B cell (primary cell): ENCODE measurements around the gene UNC119B. TPM values are rescaled to one million over a fixed set of nuclear protein-coding genes. Genes with fewer than 3 reads are reported as not detected.

ENCODE experiments used
- ATAC-seq: fragments of 200-7000 bp; cut with Tn5 transposase; one replicate; pipeline ENCODE4 v1.10.0; 2021; ENCODE audit warnings: low read depth, mild to moderate bottlenecking, moderate number of reproducible peaks, moderate library complexity
- CTCF ChIA-PET: fragments of 350-600 bp; sonication (Branson Sonifier 250); formaldehyde crosslinking; loops from one replicate; lab custom pipeline; 2021; ENCODE audit warnings: antibody characterized with exemption, inconsistent platforms; lab: Charles Lee
- POLR2A ChIA-PET: fragments of 350-600 bp; sonication (Branson Sonifier 250); formaldehyde crosslinking; loops from one replicate; lab custom pipeline; 2021; ENCODE audit warnings: antibody characterized with exemption; lab: Charles Lee
- DNase-seq: peaks from one replicate; pipeline ENCODE4 v3.0.0; 2013
- H2AFZ ChIP-seq: 2 replicates; pipeline ENCODE4 v1.6.1; 2012; ENCODE audit warnings: mild to moderate bottlenecking, low read depth, low read length; ENCODE audit not compliant: insufficient read depth, poor library complexity, severe bottlenecking
- H3K27ac ChIP-seq, 2 donors: 1 replicate in 1 of 2; 2 replicates in 1 of 2; pipeline ENCODE4 v1.5.1; 2012 to 2013; ENCODE audit warnings: low read length in 2 of 2, mild to moderate bottlenecking in 2 of 2, moderate library complexity in 1 of 2
- H3K27me3 ChIP-seq, 4 experiments: fragments of 200-600 bp in 1 of 4; sonication (generic) in 1 of 4; replicated peaks in 1 of 4; 1 replicate in 2 of 4; 2 replicates in 2 of 4; pipeline versions ENCODE4 v1.6.1 to v1.7.0; 2013 to 2016; ENCODE audit warnings: low read length in 3 of 4, mild to moderate bottlenecking in 2 of 4, mixed read lengths in 1 of 4, moderate library complexity in 1 of 4; ENCODE audit not compliant: insufficient read depth in 4 of 4, control insufficient read depth in 3 of 4; ENCODE audit errors: control extremely low read depth in 1 of 4
- H3K36me3 ChIP-seq, 2 experiments: replicated peaks in 1 of 2; 1 replicate in 1 of 2; 2 replicates in 1 of 2; pipeline versions ENCODE4 v1.6.1 to v1.7.1; 2013; ENCODE audit warnings: low read length in 1 of 2; ENCODE audit not compliant: insufficient read depth in 2 of 2, control insufficient read depth in 1 of 2; ENCODE audit errors: control extremely low read depth in 1 of 2, extremely low read depth in 1 of 2
- H3K4me1 ChIP-seq, 2 donors: fragments of 200-600 bp in 1 of 2; sonication (generic) in 1 of 2; 1 replicate in 1 of 2; 2 replicates in 1 of 2; pipeline versions ENCODE4 v1.5.1 to v1.6.1; 2013 to 2017; ENCODE audit warnings: low read length in 2 of 2; ENCODE audit not compliant: control insufficient read depth in 2 of 2, insufficient read depth in 2 of 2
- H3K4me2 ChIP-seq: replicated peaks from 2 replicates; pipeline ENCODE3; 2012; ENCODE audit warnings: mild to moderate bottlenecking, low read depth, low read length; ENCODE audit not compliant: poor library complexity, severe bottlenecking
- H3K4me3 ChIP-seq, 5 experiments: fragments of 200-600 bp in 1 of 5; sonication (generic) in 1 of 5; 1 replicate in 3 of 5; 2 replicates in 2 of 5; pipeline versions ENCODE4 v1.5.1 to v1.7.0; 2011 to 2016; ENCODE audit warnings: low read length in 4 of 5, mild to moderate bottlenecking in 4 of 5, low read depth in 2 of 5, control low read depth in 1 of 5, moderate library complexity in 1 of 5; ENCODE audit not compliant: insufficient read depth in 1 of 5; ENCODE audit errors: control extremely low read depth in 1 of 5, extremely low read depth in 1 of 5
- H3K79me2 ChIP-seq: fragments of 200-600 bp; sonication (generic); one replicate; pipeline ENCODE4 v1.6.0; 2016; ENCODE audit warnings: low read length; ENCODE audit not compliant: control insufficient read depth, insufficient read depth
- H3K9ac ChIP-seq: fragments of 200-600 bp; sonication (generic); 2 replicates; pipeline ENCODE4 v1.6.1; 2017; ENCODE audit warnings: mild to moderate bottlenecking, low read length, moderate library complexity
- H3K9me3 ChIP-seq, 3 donors: one replicate each; pipeline versions ENCODE4 v1.6.1 to v1.7.1; 2013; ENCODE audit warnings: low read length in 2 of 3; ENCODE audit not compliant: control insufficient read depth in 2 of 3, insufficient read depth in 1 of 3; ENCODE audit errors: control extremely low read depth in 1 of 3
- H4K20me1 ChIP-seq: 2 replicates; pipeline ENCODE4 v1.6.0; 2012; ENCODE audit warnings: mild to moderate bottlenecking, low read length; ENCODE audit not compliant: insufficient read depth, control insufficient read depth, poor library complexity, severe bottlenecking
- H3K27ac Mint-ChIP-seq: one replicate; pipeline ENCODE4 v1.8.0; 2021; ENCODE audit warnings: mixed read lengths
- H3K27me3 Mint-ChIP-seq: one replicate; pipeline ENCODE4 v1.8.0; 2021; ENCODE audit warnings: mixed read lengths
- H3K4me1 Mint-ChIP-seq: one replicate; pipeline ENCODE4 v1.8.0; 2021; ENCODE audit warnings: mixed read lengths
- H3K4me3 Mint-ChIP-seq: one replicate; pipeline ENCODE4 v1.8.0; 2021; ENCODE audit warnings: mixed read lengths
- H3K9me3 Mint-ChIP-seq: one replicate; pipeline ENCODE4 v1.8.0; 2022; ENCODE audit warnings: mixed read lengths; ENCODE audit not compliant: insufficient read depth
- EZH2 ChIP-seq: IDR thresholded peaks from 2 replicates; pipeline ENCODE4 v1.6.1; 2012; ENCODE audit warnings: borderline replicate concordance, low read depth, mild to moderate bottlenecking, moderate library complexity, low read length; ENCODE audit not compliant: insufficient read depth, poor library complexity, severe bottlenecking
- WGBS: methylation state at CpG from one replicate; pipeline ENCODE4 v1.1.5; 2013; ENCODE audit warnings: missing lambda C conversion rate; ENCODE audit not compliant: insufficient coverage; 5-methylcytosine and 5-hydroxymethylcytosine counted together
- intact Hi-C: fragments of 100-400 bp; cut with micrococcal nuclease; formaldehyde crosslinking; loops from one replicate; pipeline ENCODE4 v1.10.0; 2022
- polyA plus RNA-seq: library from polyadenylated mRNA; depleted of rRNA; stranded (reverse); fragments of >200 nt; gene quantifications from 2 replicates; pipeline ENCODE4 v1.2.3, GENCODE V29; 2012
- total RNA-seq, 2 donors: library from RNA; stranded (reverse); fragments of 120-200 nt in 1 of 2; gene quantifications; 1 replicate in 1 of 2; 2 replicates in 1 of 2; pipeline versions ENCODE4 v1.2.3 to v1.2.4, GENCODE V29; 2013 to 2022
- TF ChIP-seq, protein P1 (sequence below): fragments of 200-600 bp; IDR thresholded peaks from one replicate; pipeline ENCODE4 v1.8.0; 2022; ENCODE audit warnings: antibody characterized with exemption, mild to moderate bottlenecking

Gene UNC119B
- total and polyA plus RNA-seq, 2 donors (not counting 1 experiment from before 2014, with no cell fraction given): 7.2 to 22.7 TPM

DNA sequence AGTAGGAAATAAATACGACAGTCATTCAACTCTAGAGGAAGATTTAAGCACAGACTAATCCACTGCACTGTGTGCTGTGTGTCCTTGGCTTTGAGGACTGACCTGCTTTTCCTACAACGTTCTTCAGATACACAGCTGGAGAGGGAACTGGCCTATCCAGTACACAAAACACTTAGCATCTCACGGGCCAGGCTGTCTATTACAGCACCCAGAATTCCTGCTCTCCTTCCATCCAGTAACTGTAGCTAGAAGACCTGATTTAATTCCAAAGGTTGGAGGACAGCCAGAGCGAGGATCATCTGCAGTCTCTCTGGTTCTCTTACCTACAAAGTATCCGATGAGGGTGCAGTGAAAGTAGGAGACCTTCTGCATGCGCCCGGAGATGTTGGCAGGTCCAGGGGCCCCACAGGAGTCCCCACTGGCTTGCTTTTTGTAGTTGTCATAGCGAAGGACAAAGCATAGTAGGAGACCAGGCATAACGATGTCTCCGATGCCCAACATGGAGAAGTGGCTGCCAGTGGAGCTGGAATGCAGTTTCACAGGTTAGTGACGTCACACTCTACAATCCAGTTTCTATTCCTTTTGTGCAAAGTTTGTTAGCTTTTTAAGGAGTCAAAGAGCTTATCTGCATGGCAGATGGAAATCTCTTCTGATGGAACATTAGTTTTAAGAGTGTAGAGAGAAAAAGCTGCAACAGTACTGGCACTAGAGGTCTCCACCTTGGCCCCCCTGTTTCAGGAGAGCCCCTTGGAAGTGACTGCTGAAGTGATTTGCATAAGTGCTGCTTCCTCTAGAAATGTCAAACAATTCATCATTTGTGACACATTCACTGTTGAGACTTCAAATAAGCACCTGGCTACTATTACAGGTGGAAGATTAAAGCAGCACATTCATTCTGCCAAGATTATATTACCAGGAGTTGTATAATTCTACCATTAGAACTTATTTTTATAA, 57.1 kb downstream of the UNC119B start:
- Histone ChIP-seq H3K4me2 (no peak overlapping the region), H3K9ac (no peak overlapping the region), H3K9me3 (no peaks in the 10 kb centered on the region), H3K4me3 (no peak overlapping the region), H3K27ac (no peak overlapping the region), H3K27me3 (no peaks in the 10 kb centered on the region), H3K36me3 (peaks cover 10 to 70% of the 10 kb centered on the region in 2 experiments), H3K4me1 (peaks cover 0 to 6% of the 10 kb centered on the region in 2 donors), H3K79me2 (no peaks in the 10 kb centered on the region), H2AFZ (no peak overlapping the region), H4K20me1 (peaks cover 4% of the 10 kb centered on the region)
- DNase-seq (no peak), ATAC-seq (no peak)
- Mint-ChIP-seq H3K27ac (no peak overlapping the region), H3K27me3 (no peaks in the 10 kb centered on the region), H3K9me3 (no peaks in the 10 kb centered on the region), H3K4me1 (peaks cover 12% of the 10 kb centered on the region), H3K4me3 (no peak overlapping the region)
- TF ChIP-seq, protein P1, sequence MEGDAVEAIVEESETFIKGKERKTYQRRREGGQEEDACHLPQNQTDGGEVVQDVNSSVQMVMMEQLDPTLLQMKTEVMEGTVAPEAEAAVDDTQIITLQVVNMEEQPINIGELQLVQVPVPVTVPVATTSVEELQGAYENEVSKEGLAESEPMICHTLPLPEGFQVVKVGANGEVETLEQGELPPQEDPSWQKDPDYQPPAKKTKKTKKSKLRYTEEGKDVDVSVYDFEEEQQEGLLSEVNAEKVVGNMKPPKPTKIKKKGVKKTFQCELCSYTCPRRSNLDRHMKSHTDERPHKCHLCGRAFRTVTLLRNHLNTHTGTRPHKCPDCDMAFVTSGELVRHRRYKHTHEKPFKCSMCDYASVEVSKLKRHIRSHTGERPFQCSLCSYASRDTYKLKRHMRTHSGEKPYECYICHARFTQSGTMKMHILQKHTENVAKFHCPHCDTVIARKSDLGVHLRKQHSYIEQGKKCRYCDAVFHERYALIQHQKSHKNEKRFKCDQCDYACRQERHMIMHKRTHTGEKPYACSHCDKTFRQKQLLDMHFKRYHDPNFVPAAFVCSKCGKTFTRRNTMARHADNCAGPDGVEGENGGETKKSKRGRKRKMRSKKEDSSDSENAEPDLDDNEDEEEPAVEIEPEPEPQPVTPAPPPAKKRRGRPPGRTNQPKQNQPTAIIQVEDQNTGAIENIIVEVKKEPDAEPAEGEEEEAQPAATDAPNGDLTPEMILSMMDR: no peak
- TF ChIP-seq EZH2: no peak
- POLR2A ChIA-PET: no interaction called here
- CTCF ChIA-PET: interaction anchor here (1.1 to 1.4 kb wide), 2 partner anchors 119 to 205 kb away, joined by 3 to 5 read pairs; no protein-coding TSS in a partner anchor
- intact Hi-C loops: no loop called here
- WGBS: 99% methylated on average over 8 of the region's 11 CpGs

- H2AFZ ChIP-seq: no peak overlapping the region
- peaks cover 12% of the 10 kb centered on the region for H3K4me1 Mint-ChIP-seq
- DNase-seq: no peak
- H3K27me3 Mint-ChIP-seq: no peaks in the 10 kb centered on the region
- H3K27me3 ChIP-seq: no peaks in the 10 kb centered on the region
- H4K20me1 ChIP-seq: peaks cover 16% of the 10 kb centered on the region
- intact Hi-C loops: no loop called here
- no peak overlapping the region for H3K4me3 ChIP-seq
- H3K4me1 ChIP-seq: peaks cover 0 to 6% of the 10 kb centered on the region in 2 donors
- H3K9me3 Mint-ChIP-seq: no peaks in the 10 kb centered on the region
- peaks cover 15 to 64% of the 10 kb centered on the region in 2 experiments for H3K36me3 ChIP-seq
- no peak overlapping the region for H3K27ac Mint-ChIP-seq
- H3K4me3 Mint-ChIP-seq: no peak overlapping the region
- 90% methylated on average over 11 of the region's 11 CpGs for WGBS
- ChIA-PET CTCF (interaction anchor here (0.9 kb wide), 1 partner anchor 201 kb away, joined by 3 read pairs; no protein-coding TSS in a partner anchor), POLR2A (no interaction called here)
- no peak overlapping the region for H3K9ac ChIP-seq
- peaks cover 4% of the 10 kb centered on the region for H3K79me2 ChIP-seq
- no peak overlapping the region for H3K4me2 ChIP-seq
- no peak for TF ChIP-seq EZH2
- TF ChIP-seq, protein P1: no peak
- H3K27ac ChIP-seq: no peak overlapping the region
- no peaks in the 10 kb centered on the region for H3K9me3 ChIP-seq
- ATAC-seq: no peak
Observed at GRCh38 chr12:120771097-120771496, 60.8 kb downstream of the UNC119B start.
